SK-N-MC (cell line): ENCODE results near the gene KRR1.

Source experiments
- EZH2 ChIP-seq: fragments of 200-600 bp; sonication (generic); IDR thresholded peaks from one replicate; pipeline ENCODE4 v1.6.1; 2017; ENCODE audit warnings: antibody characterized with exemption
- POLR2AphosphoS5 ChIP-seq: IDR thresholded peaks from 2 replicates; pipeline ENCODE4 v1.6.1; 2012; ENCODE audit warnings: mild to moderate bottlenecking, low read depth, low read length, borderline replicate concordance

GRCh38 chr12:75471902-75472890 is 39.2 kb downstream of the KRR1 start:
- TF ChIP-seq EZH2: no peak
- no peak for TF ChIP-seq POLR2AphosphoS5
